ENCODE results near the gene RTCA.
"Not testable (repeated sequence)": the region's sequence is repeated elsewhere in the genome, so short reads cannot be mapped to it uniquely, and the experiment has no call there.

Gene RTCA

DNA sequence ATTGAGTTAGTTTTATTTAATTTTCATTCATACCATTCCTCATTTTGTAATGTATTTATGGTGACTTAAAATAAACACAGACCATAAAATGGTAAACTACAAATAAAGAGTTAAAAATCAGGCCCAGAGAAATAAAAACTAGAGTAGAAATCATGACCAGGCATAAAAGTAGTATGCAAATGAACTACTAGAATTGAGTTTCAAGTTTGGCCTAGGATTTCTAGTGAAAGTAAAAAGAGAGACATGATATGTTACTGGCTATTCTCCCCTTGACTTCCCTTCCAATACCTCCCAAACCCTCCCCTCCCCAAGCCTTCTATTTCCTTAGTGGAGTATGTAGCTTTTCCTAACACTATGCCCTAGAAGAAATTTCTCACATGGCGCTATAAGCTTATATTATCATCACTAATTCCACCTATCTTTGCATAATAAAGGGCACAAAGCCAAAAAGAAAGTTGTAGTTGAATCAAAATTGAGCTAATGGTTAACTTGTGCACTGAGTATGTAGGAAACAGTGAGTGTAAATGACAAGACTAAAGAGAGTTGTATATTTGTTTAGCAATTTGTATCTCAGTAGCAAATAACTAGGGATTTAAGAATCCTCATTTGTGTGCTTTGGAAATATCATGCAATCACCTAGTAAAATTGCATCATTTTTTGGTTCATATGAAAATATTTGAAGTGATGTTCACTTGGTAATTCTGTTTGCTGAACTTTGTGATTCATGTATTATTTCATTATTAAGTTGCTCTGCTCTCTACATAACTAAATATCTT is 56.6 kb downstream of the RTCA start:
- TF ChIP-seq POLR2AphosphoS5 (IDR thresholded peaks at IDR 0.05; ENCODE audit: low read depth): no peak
- TF ChIP-seq GABPA (IDR thresholded peaks at IDR 0.05; ENCODE audit: low read depth): no peak
- TF ChIP-seq, protein P1, sequence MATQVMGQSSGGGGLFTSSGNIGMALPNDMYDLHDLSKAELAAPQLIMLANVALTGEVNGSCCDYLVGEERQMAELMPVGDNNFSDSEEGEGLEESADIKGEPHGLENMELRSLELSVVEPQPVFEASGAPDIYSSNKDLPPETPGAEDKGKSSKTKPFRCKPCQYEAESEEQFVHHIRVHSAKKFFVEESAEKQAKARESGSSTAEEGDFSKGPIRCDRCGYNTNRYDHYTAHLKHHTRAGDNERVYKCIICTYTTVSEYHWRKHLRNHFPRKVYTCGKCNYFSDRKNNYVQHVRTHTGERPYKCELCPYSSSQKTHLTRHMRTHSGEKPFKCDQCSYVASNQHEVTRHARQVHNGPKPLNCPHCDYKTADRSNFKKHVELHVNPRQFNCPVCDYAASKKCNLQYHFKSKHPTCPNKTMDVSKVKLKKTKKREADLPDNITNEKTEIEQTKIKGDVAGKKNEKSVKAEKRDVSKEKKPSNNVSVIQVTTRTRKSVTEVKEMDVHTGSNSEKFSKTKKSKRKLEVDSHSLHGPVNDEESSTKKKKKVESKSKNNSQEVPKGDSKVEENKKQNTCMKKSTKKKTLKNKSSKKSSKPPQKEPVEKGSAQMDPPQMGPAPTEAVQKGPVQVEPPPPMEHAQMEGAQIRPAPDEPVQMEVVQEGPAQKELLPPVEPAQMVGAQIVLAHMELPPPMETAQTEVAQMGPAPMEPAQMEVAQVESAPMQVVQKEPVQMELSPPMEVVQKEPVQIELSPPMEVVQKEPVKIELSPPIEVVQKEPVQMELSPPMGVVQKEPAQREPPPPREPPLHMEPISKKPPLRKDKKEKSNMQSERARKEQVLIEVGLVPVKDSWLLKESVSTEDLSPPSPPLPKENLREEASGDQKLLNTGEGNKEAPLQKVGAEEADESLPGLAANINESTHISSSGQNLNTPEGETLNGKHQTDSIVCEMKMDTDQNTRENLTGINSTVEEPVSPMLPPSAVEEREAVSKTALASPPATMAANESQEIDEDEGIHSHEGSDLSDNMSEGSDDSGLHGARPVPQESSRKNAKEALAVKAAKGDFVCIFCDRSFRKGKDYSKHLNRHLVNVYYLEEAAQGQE (IDR thresholded peaks at IDR 0.05; ENCODE audit: insufficient replicate concordance, low read depth): no peak
- TF ChIP-seq, protein P2, sequence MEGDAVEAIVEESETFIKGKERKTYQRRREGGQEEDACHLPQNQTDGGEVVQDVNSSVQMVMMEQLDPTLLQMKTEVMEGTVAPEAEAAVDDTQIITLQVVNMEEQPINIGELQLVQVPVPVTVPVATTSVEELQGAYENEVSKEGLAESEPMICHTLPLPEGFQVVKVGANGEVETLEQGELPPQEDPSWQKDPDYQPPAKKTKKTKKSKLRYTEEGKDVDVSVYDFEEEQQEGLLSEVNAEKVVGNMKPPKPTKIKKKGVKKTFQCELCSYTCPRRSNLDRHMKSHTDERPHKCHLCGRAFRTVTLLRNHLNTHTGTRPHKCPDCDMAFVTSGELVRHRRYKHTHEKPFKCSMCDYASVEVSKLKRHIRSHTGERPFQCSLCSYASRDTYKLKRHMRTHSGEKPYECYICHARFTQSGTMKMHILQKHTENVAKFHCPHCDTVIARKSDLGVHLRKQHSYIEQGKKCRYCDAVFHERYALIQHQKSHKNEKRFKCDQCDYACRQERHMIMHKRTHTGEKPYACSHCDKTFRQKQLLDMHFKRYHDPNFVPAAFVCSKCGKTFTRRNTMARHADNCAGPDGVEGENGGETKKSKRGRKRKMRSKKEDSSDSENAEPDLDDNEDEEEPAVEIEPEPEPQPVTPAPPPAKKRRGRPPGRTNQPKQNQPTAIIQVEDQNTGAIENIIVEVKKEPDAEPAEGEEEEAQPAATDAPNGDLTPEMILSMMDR (IDR thresholded peaks at IDR 0.05; ENCODE audit: insufficient read depth, low read length): no peak
- no peak for TF ChIP-seq SPI1 (IDR thresholded peaks at IDR 0.05; ENCODE audit: borderline replicate concordance, low read depth)
- H3K27ac ChIP-seq (replicated peaks): peak overlapping the region; percentile 36
- H3K4me3 ChIP-seq (replicated peaks; ENCODE audit: insufficient read depth, low read length): no peak overlapping the region
- no peak for DNase-seq (ENCODE audit: low read depth in 1 of 2, low spot score in 1 of 2)
- H3K27me3 ChIP-seq (ENCODE audit: insufficient read depth, poor library complexity, severe bottlenecking): no peaks in the 10 kb centered on the region

DNA sequence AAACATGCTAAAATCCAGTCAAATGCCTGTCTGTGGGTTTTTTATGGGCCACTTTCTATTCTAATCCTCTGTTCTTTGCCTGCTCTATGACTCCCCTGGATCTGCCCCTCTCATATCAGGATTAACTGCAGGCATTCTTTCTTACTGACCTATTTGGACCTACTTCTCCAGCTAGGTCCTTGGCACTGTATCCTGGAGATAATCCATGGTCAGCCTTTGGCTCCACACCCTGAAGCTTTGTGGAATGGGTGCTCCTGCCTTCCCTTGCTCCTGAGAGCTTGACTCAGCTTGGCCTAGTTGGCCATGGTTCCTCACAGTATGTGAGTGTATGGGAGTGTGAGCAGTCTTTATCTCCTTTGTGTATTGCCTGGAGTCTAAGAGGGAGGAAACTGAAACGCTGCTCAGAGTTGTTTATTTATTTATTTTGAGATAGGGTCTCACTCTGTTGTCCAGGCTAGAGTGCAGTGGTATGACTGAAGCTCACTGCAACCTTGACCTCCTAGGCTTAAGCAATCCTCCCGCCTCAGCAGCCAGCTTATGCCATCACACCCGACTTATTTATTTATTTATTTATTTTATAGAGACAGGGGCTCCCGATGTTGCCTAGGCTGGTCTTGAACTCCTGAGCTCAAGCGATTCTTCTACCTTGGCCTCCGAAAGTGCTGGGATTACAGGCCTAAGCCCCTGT is 57.5 kb downstream of the RTCA start:
- H3K27ac ChIP-seq (replicated peaks): peak overlapping the region; percentile 36; the same call in 1 of the 2 replicates
- no peak for DNase-seq (ENCODE audit: low read depth in 1 of 2, low spot score in 1 of 2)
- H3K27me3 ChIP-seq (ENCODE audit: insufficient read depth, poor library complexity, severe bottlenecking): no peaks in the 10 kb centered on the region
- H3K4me3 ChIP-seq (replicated peaks; ENCODE audit: insufficient read depth, low read length): no peak overlapping the region
- TF ChIP-seq, protein P2 (IDR thresholded peaks at IDR 0.05; ENCODE audit: insufficient read depth, low read length): no peak
- no peak for TF ChIP-seq SPI1 (IDR thresholded peaks at IDR 0.05; ENCODE audit: borderline replicate concordance, low read depth)
- TF ChIP-seq, protein P1 (IDR thresholded peaks at IDR 0.05; ENCODE audit: insufficient replicate concordance, low read depth): no peak
- no peak for TF ChIP-seq POLR2AphosphoS5 (IDR thresholded peaks at IDR 0.05; ENCODE audit: low read depth)
- no peak for TF ChIP-seq GABPA (IDR thresholded peaks at IDR 0.05; ENCODE audit: low read depth)

DNA sequence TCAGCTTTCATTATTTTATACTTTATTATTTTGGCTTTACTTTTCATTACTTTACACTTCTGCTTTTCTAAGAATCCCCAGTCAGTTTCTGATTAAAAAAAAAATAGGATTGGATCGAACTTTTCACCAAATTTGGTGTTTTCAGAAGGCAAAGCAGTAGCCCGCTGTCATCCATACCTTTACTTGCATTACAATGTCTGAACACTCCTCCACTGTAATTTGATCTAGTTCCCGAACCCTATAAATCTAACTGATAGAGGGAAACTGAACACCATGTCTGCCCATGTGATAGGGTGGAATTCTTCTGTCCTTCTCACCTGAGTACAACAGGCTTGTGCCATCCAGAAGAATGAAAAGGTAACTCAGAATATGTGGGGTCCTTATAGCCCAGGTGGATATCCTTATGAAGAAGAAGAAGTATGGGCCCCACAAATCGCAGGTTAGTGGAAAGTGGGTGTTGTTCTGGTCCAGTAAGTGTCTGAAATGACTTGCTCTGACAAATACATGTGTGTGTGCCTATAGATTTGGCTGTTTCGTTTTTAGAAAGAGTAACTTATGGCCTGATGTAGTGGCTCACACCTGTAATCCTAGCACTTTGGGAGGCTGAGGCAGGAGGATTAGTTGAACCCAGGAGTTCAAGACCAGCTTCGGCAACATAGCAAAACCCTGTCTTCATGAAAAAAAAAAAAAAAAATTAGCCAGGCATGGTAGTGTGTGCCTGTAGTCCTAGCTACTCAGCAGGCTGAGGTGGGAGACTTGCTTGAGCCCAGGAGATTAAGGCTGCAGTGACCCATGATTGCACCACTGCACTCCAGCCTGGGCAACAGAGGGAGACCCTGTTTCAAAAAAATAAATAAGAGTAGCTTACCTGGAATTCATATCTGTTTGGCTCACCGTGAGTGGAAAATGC is 59.7 kb downstream of the RTCA start:
- TF ChIP-seq, protein P2 (IDR thresholded peaks at IDR 0.05; ENCODE audit: insufficient read depth, low read length): no peak
- TF ChIP-seq SPI1 (IDR thresholded peaks at IDR 0.05; ENCODE audit: borderline replicate concordance, low read depth) (no peak), GABPA (IDR thresholded peaks at IDR 0.05; ENCODE audit: low read depth) (no peak), POLR2AphosphoS5 (IDR thresholded peaks at IDR 0.05; ENCODE audit: low read depth) (no peak)
- TF ChIP-seq, protein P1 (IDR thresholded peaks at IDR 0.05; ENCODE audit: insufficient replicate concordance, low read depth): no peak
- Histone ChIP-seq H3K27ac (replicated peaks) (no peak overlapping the region), H3K4me3 (replicated peaks; ENCODE audit: insufficient read depth, low read length) (no peak overlapping the region), H3K27me3 (ENCODE audit: insufficient read depth, poor library complexity, severe bottlenecking) (no peaks in the 10 kb centered on the region)
- DNase-seq (ENCODE audit: low read depth in 1 of 2, low spot score in 1 of 2): no peak

DNA sequence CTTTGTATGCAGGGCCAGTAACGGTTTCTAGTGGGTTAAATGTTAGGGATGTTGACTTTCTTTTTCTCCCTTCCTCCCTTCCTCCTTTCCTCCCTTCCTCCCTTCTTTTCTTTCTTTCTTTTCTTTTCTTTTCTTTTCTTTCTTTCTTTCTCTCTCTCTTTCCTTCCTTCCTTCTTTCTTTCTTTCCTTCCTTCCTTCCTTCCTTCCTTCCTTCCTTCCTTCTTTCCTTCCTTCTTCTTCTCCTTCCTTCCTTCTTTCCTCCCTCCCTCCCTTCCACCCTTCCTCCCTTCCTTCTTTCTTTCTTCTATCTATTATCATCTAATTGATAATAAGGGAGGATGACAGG is 60.3 kb downstream of the RTCA start:
- not testable (repeated sequence) for H3K4me3 ChIP-seq (replicated peaks; ENCODE audit: insufficient read depth, low read length); H3K27ac ChIP-seq (replicated peaks); H3K27me3 ChIP-seq (ENCODE audit: insufficient read depth, poor library complexity, severe bottlenecking); DNase-seq (ENCODE audit: low read depth in 1 of 2, low spot score in 1 of 2)

Data from HL-60 (cell line).